Measurements from ENCODE around the gene THEM4.
A peak's percentile ranks its signal among the peaks of the same experiment; 100 is the strongest.

The THEM4 gene

GRCh38 chr1:151909167-151910149 is at the start of gene THEM4:
THEM4 (minus strand) TSS chr1:151909511; CDS start chr1:151909458, 53 bp downstream.
- Mint-ChIP-seq H3K9me3 (ENCODE audit: low read depth) (no peaks in the 10 kb centered on the region), H3K27ac (peak within 1 kb of the TSS; percentile 96), H3K4me1 (ENCODE audit: low read depth) (peaks cover 40% of the 10 kb centered on the region), H3K4me3 (peak within 1 kb of the TSS; percentile 94), H3K27me3 (no peaks in the 10 kb centered on the region), H3K36me3 (peaks cover 10% of the 10 kb centered on the region)

GRCh38 chr1:151958959-151959358 is 49.6 kb upstream of the THEM4 start:
- no peaks in the 10 kb centered on the region for H3K9me3 Mint-ChIP-seq (ENCODE audit: low read depth)
- H3K36me3 Mint-ChIP-seq, result no peaks in the 10 kb centered on the region
- H3K4me1 Mint-ChIP-seq (ENCODE audit: low read depth), result no peaks in the 10 kb centered on the region
- peaks cover 1% of the 10 kb centered on the region for H3K27me3 Mint-ChIP-seq
- no peak overlapping the region for H3K27ac Mint-ChIP-seq
- H3K4me3 Mint-ChIP-seq, result no peak overlapping the region

- Mint-ChIP-seq H3K9me3 (ENCODE audit: low read depth) (no peaks in the 10 kb centered on the region), H3K4me3 (no peak overlapping the region)
These were observed 47.7 kb upstream of the THEM4 start for GRCh38 chr1:151956957-151957497.

GRCh38 chr1:151953409-151954094 is 44.2 kb upstream of the THEM4 start:
- H3K9me3 Mint-ChIP-seq (ENCODE audit: low read depth), result no peaks in the 10 kb centered on the region
- H3K27ac Mint-ChIP-seq, result no peak overlapping the region

More at GRCh38 chr1:151956957-151957497, 47.7 kb upstream of the THEM4 start:
- Mint-ChIP-seq H3K27me3 (peaks cover 1% of the 10 kb centered on the region), H3K27ac (no peak overlapping the region), H3K36me3 (no peaks in the 10 kb centered on the region), H3K4me1 (ENCODE audit: low read depth) (no peaks in the 10 kb centered on the region)

GRCh38 chr1:151952811-151953210 is 43.5 kb upstream of the THEM4 start:
- Mint-ChIP-seq H3K9me3 (ENCODE audit: low read depth) (no peaks in the 10 kb centered on the region), H3K27me3 (no peaks in the 10 kb centered on the region), H3K36me3 (no peaks in the 10 kb centered on the region), H3K4me3 (no peak overlapping the region), H3K27ac (no peak overlapping the region), H3K4me1 (ENCODE audit: low read depth) (no peaks in the 10 kb centered on the region)

More at GRCh38 chr1:151953409-151954094, 44.2 kb upstream of the THEM4 start:
- Mint-ChIP-seq H3K4me1 (ENCODE audit: low read depth) (no peaks in the 10 kb centered on the region), H3K4me3 (no peak overlapping the region), H3K36me3 (no peaks in the 10 kb centered on the region), H3K27me3 (no peaks in the 10 kb centered on the region)

GRCh38 chr1:151949371-151950193 is 40.3 kb upstream of the THEM4 start:
- H3K27ac Mint-ChIP-seq, result no peak overlapping the region
- H3K36me3 Mint-ChIP-seq, result peaks cover 3% of the 10 kb centered on the region
- H3K9me3 Mint-ChIP-seq (ENCODE audit: low read depth), result no peaks in the 10 kb centered on the region
- H3K4me3 Mint-ChIP-seq, result no peak overlapping the region
- peaks cover 24% of the 10 kb centered on the region for H3K4me1 Mint-ChIP-seq (ENCODE audit: low read depth)
- no peaks in the 10 kb centered on the region for H3K27me3 Mint-ChIP-seq

GRCh38 chr1:151948506-151948905 is 39.2 kb upstream of the THEM4 start:
- H3K4me3 Mint-ChIP-seq, result no peak overlapping the region
- H3K27me3 Mint-ChIP-seq, result no peaks in the 10 kb centered on the region
- no peak overlapping the region for H3K27ac Mint-ChIP-seq
- H3K9me3 Mint-ChIP-seq (ENCODE audit: low read depth), result no peaks in the 10 kb centered on the region
- peaks cover 26% of the 10 kb centered on the region for H3K4me1 Mint-ChIP-seq (ENCODE audit: low read depth)
- H3K36me3 Mint-ChIP-seq, result peaks cover 3% of the 10 kb centered on the region

- Mint-ChIP-seq H3K27me3 (no peaks in the 10 kb centered on the region), H3K9me3 (ENCODE audit: low read depth) (no peaks in the 10 kb centered on the region), H3K27ac (peak overlapping the region; percentile 83), H3K36me3 (peaks cover 3% of the 10 kb centered on the region), H3K4me3 (no peak overlapping the region), H3K4me1 (ENCODE audit: low read depth) (peaks cover 30% of the 10 kb centered on the region)
These were observed 37.8 kb upstream of the THEM4 start for GRCh38 chr1:151947140-151947539.

- Mint-ChIP-seq H3K4me3 (peak overlapping the region; percentile 57), H3K27ac (peak overlapping the region; percentile 83), H3K27me3 (no peaks in the 10 kb centered on the region), H3K36me3 (peaks cover 3% of the 10 kb centered on the region), H3K9me3 (ENCODE audit: low read depth) (no peaks in the 10 kb centered on the region), H3K4me1 (ENCODE audit: low read depth) (peaks cover 40% of the 10 kb centered on the region)
These were observed 36.7 kb upstream of the THEM4 start for GRCh38 chr1:151945725-151946722.

GRCh38 chr1:151944857-151945575 is 35.7 kb upstream of the THEM4 start:
- peaks cover 50% of the 10 kb centered on the region for H3K4me1 Mint-ChIP-seq (ENCODE audit: low read depth)
- H3K9me3 Mint-ChIP-seq (ENCODE audit: low read depth), result no peaks in the 10 kb centered on the region
- H3K27ac Mint-ChIP-seq, result peak overlapping the region; percentile 83
- peaks cover 3% of the 10 kb centered on the region for H3K36me3 Mint-ChIP-seq
- H3K4me3 Mint-ChIP-seq, result peak overlapping the region; percentile 57
- no peaks in the 10 kb centered on the region for H3K27me3 Mint-ChIP-seq

- Mint-ChIP-seq H3K4me3 (no peak overlapping the region), H3K36me3 (peaks cover 3% of the 10 kb centered on the region), H3K9me3 (ENCODE audit: low read depth) (no peaks in the 10 kb centered on the region), H3K4me1 (ENCODE audit: low read depth) (peaks cover 50% of the 10 kb centered on the region), H3K27me3 (no peaks in the 10 kb centered on the region), H3K27ac (peak overlapping the region; percentile 8)
These were observed 35.0 kb upstream of the THEM4 start for GRCh38 chr1:151944126-151944856.

GRCh38 chr1:151943591-151943990 is 34.3 kb upstream of the THEM4 start:
- H3K4me3 Mint-ChIP-seq, result no peak overlapping the region
- H3K27me3 Mint-ChIP-seq, result peaks cover 2% of the 10 kb centered on the region
- H3K36me3 Mint-ChIP-seq, result peaks cover 6% of the 10 kb centered on the region
- H3K9me3 Mint-ChIP-seq (ENCODE audit: low read depth), result no peaks in the 10 kb centered on the region
- H3K4me1 Mint-ChIP-seq (ENCODE audit: low read depth), result peaks cover 50% of the 10 kb centered on the region
- H3K27ac Mint-ChIP-seq, result no peak overlapping the region

All from activated naive CD8-positive, alpha-beta T cell (primary cell).